KMS-11 (cell line): ENCODE results near the gene DLGAP1.

Source experiments
- H2AFZ ChIP-seq: fragments of 200-600 bp; sonication (generic); 2 replicates; pipeline ENCODE4 v1.6.1; 2016; ENCODE audit warnings: antibody characterized with exemption, mixed run types, low read depth
- H3K27ac ChIP-seq: fragments of 200-600 bp; sonication (generic); 2 replicates; pipeline ENCODE4 v1.6.1; 2016; ENCODE audit warnings: mild to moderate bottlenecking, mixed run types
- H3K27me3 ChIP-seq: fragments of 200-600 bp; sonication (generic); 2 replicates; pipeline ENCODE4 v1.6.1; 2017; ENCODE audit warnings: mild to moderate bottlenecking, low read depth, mixed run types, moderate library complexity; ENCODE audit not compliant: insufficient read depth
- H3K36me3 ChIP-seq: fragments of 200-600 bp; sonication (generic); 2 replicates; pipeline ENCODE4 v1.6.1; 2017; ENCODE audit warnings: mild to moderate bottlenecking, mixed run types; ENCODE audit not compliant: insufficient read depth
- H3K4me1 ChIP-seq: fragments of 200-600 bp; sonication (generic); 2 replicates; pipeline ENCODE4 v1.6.1; 2016; ENCODE audit warnings: mild to moderate bottlenecking, low read depth, mixed run types; ENCODE audit not compliant: poor library complexity, severe bottlenecking
- H3K4me2 ChIP-seq: fragments of 200-600 bp; sonication (generic); 2 replicates; pipeline ENCODE4 v1.7.0; 2016; ENCODE audit warnings: mild to moderate bottlenecking, mixed run types
- H3K4me3 ChIP-seq: fragments of 200-600 bp; sonication (generic); IDR thresholded peaks from 2 replicates; pipeline ENCODE4 v1.6.1; 2017; ENCODE audit warnings: low read depth, low read length, mixed read lengths; ENCODE audit not compliant: insufficient read depth
- H3K79me2 ChIP-seq: fragments of 200-600 bp; sonication (generic); 2 replicates; pipeline ENCODE4 v1.6.1; 2016; ENCODE audit warnings: low read depth, mixed run types; ENCODE audit not compliant: insufficient read depth
- H3K9ac ChIP-seq: fragments of 200-600 bp; sonication (generic); 2 replicates; pipeline ENCODE4 v1.6.1; 2016; ENCODE audit warnings: mild to moderate bottlenecking, mixed run types
- H4K20me1 ChIP-seq: fragments of 200-600 bp; sonication (generic); 2 replicates; pipeline ENCODE4 v1.6.1; 2016; ENCODE audit warnings: mild to moderate bottlenecking, mixed run types; ENCODE audit not compliant: insufficient read depth
- CTCF ChIP-seq: fragments of 200-600 bp; sonication (generic); conservative IDR thresholded peaks from 2 replicates; pipeline ENCODE4 v1.6.1; 2017; ENCODE audit warnings: low read depth, mild to moderate bottlenecking, antibody characterized with exemption, low read length, moderate library complexity, mixed read lengths

The DLGAP1 gene

GRCh38 chr18:3753106-3753505 lies 702.0 kb downstream of the DLGAP1 start:
- no peaks in the 10 kb centered on the region for H3K4me1 ChIP-seq
- H3K79me2 ChIP-seq = no peaks in the 10 kb centered on the region
- no peaks in the 10 kb centered on the region for H3K36me3 ChIP-seq
- H3K4me2 ChIP-seq = no peak overlapping the region
- H3K27ac ChIP-seq = no peak overlapping the region
- no peak overlapping the region for H3K9ac ChIP-seq
- H4K20me1 ChIP-seq = no peaks in the 10 kb centered on the region
- H3K4me3 ChIP-seq = no peak overlapping the region
- H2AFZ ChIP-seq = no peak overlapping the region
- TF ChIP-seq CTCF = no peak
- H3K27me3 ChIP-seq = no peaks in the 10 kb centered on the region

GRCh38 chr18:3748086-3748485 lies 707.0 kb downstream of the DLGAP1 start:
- no peak overlapping the region for H3K4me3 ChIP-seq
- H3K27ac ChIP-seq = no peak overlapping the region

GRCh38 chr18:3747176-3747973 lies 707.7 kb downstream of the DLGAP1 start:
- no peak overlapping the region for H3K27ac ChIP-seq
- H3K4me2 ChIP-seq = no peak overlapping the region
- H3K4me1 ChIP-seq = no peaks in the 10 kb centered on the region
- no peak overlapping the region for H3K9ac ChIP-seq
- no peaks in the 10 kb centered on the region for H4K20me1 ChIP-seq
- no peak overlapping the region for H2AFZ ChIP-seq
- no peak overlapping the region for H3K4me3 ChIP-seq
- H3K79me2 ChIP-seq = no peaks in the 10 kb centered on the region
- no peaks in the 10 kb centered on the region for H3K36me3 ChIP-seq
- no peaks in the 10 kb centered on the region for H3K27me3 ChIP-seq
- no peak for TF ChIP-seq CTCF

More at GRCh38 chr18:3748086-3748485, 707.0 kb downstream of the DLGAP1 start:
- TF ChIP-seq CTCF = no peak
- no peaks in the 10 kb centered on the region for H3K36me3 ChIP-seq
- H3K4me1 ChIP-seq = no peaks in the 10 kb centered on the region
- H3K79me2 ChIP-seq = no peaks in the 10 kb centered on the region
- no peak overlapping the region for H2AFZ ChIP-seq
- no peak overlapping the region for H3K4me2 ChIP-seq
- H4K20me1 ChIP-seq = no peaks in the 10 kb centered on the region
- no peaks in the 10 kb centered on the region for H3K27me3 ChIP-seq
- H3K9ac ChIP-seq = no peak overlapping the region

- Histone ChIP-seq H3K9ac (no peak overlapping the region), H3K79me2 (no peaks in the 10 kb centered on the region), H3K4me1 (no peaks in the 10 kb centered on the region), H3K27me3 (no peaks in the 10 kb centered on the region), H3K4me3 (no peak overlapping the region), H3K4me2 (no peak overlapping the region), H3K36me3 (no peaks in the 10 kb centered on the region), H3K27ac (no peak overlapping the region), H4K20me1 (no peaks in the 10 kb centered on the region), H2AFZ (no peak overlapping the region)
- TF ChIP-seq CTCF = no peak
These were observed 712.6 kb downstream of the DLGAP1 start for GRCh38 chr18:3742541-3742940.
